ENCODE results near the gene BLVRA. TPM values are rescaled to one million over a fixed set of nuclear protein-coding genes. Genes with fewer than 3 reads are reported as not detected.
"Not testable (repeated sequence)": the region's sequence is repeated elsewhere in the genome, so short reads cannot be mapped to it uniquely, and the experiment has no call there.

The BLVRA gene
- total and polyA plus RNA-seq, 10 donors = 58.0 to 164 (median 114) TPM

GRCh38 chr7:43771573-43771972 lies 13.1 kb downstream of the BLVRA start:
- Histone ChIP-seq H3K4me3 (no peak overlapping the region), H3K27ac (no peak overlapping the region), H3K36me3 (peaks cover 0 to 23% (median 15%) of the 10 kb centered on the region in 6 donors), H3K27me3 (replicated peaks in 1 of 7) (no peaks in the 10 kb centered on the region), H3K4me1 (peaks cover 0 to 36% (median 0%) of the 10 kb centered on the region in 6 donors), H3K9me3 (peaks cover 0 to 6% (median 0%) of the 10 kb centered on the region in 8 donors)
- WGBS, 5 donors = 70 to 95% (median 85%) methylated on average over 3 of the region's 3 CpGs
- TF ChIP-seq CTCF (IDR thresholded peaks at IDR 0.05 in 8 of 11, conservative IDR thresholded peaks at IDR 0.05 in 3 of 11) (no peak), POLR2A (IDR thresholded peaks at IDR 0.05) (no peak), POLR2AphosphoS5 (IDR thresholded peaks at IDR 0.05) (no peak)
- intact Hi-C loops (cut with DNase I; ENCODE audit: low total_unique reads) = no loop called here
- DNase-seq = no peak

- H3K4me3 ChIP-seq; DNase-seq; H3K9me3 ChIP-seq; H3K27ac ChIP-seq; intact Hi-C loops (cut with DNase I; ENCODE audit: low total_unique reads); H3K27me3 ChIP-seq (replicated peaks in 1 of 7): not testable (repeated sequence)
- WGBS, 5 donors = 90 to 98% (median 96%) methylated on average over 4 to 6 of the region's 6 CpGs
- peaks cover 0 to 22% (median 0%) of the 10 kb centered on the region in 6 donors for H3K4me1 ChIP-seq
- peaks cover 0 to 23% (median 15%) of the 10 kb centered on the region in 6 donors for H3K36me3 ChIP-seq
Observed at GRCh38 chr7:43773268-43773667, 14.8 kb downstream of the BLVRA start.

DNA sequence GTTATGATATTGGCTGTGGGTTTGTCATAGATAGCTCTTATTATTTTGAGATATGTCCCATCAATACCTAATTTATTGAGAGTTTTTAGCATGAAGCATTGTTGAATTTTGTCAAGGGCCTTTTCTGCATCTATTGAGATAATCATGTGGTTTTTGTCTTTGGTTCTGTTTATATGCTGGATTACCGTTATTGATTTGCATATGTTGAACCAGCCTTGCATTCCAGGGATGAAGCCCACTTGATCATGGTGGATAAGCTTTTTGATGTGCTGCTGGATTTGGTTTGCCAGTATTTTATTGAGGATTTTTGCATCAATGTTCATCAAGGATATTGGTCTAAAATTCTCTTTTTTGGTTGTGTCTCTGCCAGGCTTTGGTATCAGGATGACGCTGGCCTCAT lies 16.8 kb downstream of the BLVRA start:
- H3K4me1 ChIP-seq; H3K4me3 ChIP-seq; intact Hi-C loops (cut with DNase I; ENCODE audit: low total_unique reads); H3K27me3 ChIP-seq (replicated peaks in 1 of 7); DNase-seq; H3K9me3 ChIP-seq; H3K27ac ChIP-seq: not testable (repeated sequence)
- 89 to 100% (median 94%) methylated on average over 1 to 2 of the region's 2 CpGs for WGBS, 5 donors
- H3K36me3 ChIP-seq = peaks cover 0 to 28% (median 17%) of the 10 kb centered on the region in 6 donors

GRCh38 chr7:43778293-43779044 lies 20.0 kb downstream of the BLVRA start:
- H3K4me3 ChIP-seq; DNase-seq; H3K9me3 ChIP-seq; H3K27ac ChIP-seq; H3K27me3 ChIP-seq (replicated peaks in 1 of 7); intact Hi-C loops (cut with DNase I; ENCODE audit: low total_unique reads): not testable (repeated sequence)
- H3K4me1 ChIP-seq = peaks cover 0 to 19% (median 4%) of the 10 kb centered on the region in 6 donors
- peaks cover 0 to 23% (median 4%) of the 10 kb centered on the region in 6 donors for H3K36me3 ChIP-seq
- 80 to 92% (median 89%) methylated on average over 8 to 16 of the region's 18 CpGs for WGBS, 5 donors

DNA sequence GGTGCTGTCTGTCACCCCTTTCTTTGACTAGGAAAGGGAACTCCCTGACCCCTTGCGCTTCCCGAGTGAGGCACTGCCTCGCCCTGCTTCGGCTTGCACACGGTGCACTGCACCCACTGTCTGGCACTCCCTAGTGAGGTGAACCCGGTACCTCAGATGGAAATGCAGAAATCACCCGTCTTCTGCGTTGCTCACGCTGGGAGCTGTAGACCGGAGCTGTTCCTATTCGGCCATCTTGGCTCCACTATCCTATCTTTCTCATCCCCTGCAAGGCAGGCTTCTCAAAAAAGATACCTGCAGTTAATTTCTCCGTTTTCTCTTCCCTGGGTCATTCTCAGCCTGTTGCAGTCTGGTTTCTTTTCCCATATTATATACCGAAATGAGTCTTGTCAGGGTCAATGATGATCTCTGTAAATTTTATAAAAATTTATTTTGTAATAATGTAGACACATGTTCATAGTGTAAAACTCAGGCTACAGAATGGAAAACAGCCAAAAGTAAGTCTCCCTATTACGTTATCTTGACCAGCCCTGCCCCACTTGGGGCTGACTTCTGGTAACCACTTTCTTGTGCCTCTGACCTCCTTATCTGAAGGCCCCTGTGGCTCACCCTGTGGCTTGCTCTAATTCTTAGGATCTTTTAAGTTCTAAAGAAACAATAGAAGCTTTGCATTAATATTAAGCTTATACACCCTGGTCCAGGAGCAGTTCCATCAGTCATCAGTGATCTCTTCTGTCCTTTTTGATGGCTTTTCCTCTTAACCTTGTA lies 20.7 kb downstream of the BLVRA start:
- no peak for TF ChIP-seq CTCF (IDR thresholded peaks at IDR 0.05 in 8 of 11, conservative IDR thresholded peaks at IDR 0.05 in 3 of 11)
- no peak for TF ChIP-seq POLR2AphosphoS5 (IDR thresholded peaks at IDR 0.05)
- no peak for TF ChIP-seq POLR2A (IDR thresholded peaks at IDR 0.05)
- DNase-seq = no peak
- H3K27me3 ChIP-seq (replicated peaks in 1 of 7) = no peaks in the 10 kb centered on the region
- H3K9me3 ChIP-seq = peaks cover 0 to 6% (median 0%) of the 10 kb centered on the region in 8 donors
- WGBS, 5 donors = 92 to 99% (median 96%) methylated on average over 14 of the region's 14 CpGs
- intact Hi-C loops (cut with DNase I; ENCODE audit: low total_unique reads) = no loop called here
- H3K4me3 ChIP-seq = no peak overlapping the region
- peaks cover 0 to 23% (median 4%) of the 10 kb centered on the region in 6 donors for H3K36me3 ChIP-seq
- H3K27ac ChIP-seq = no peak overlapping the region
- peaks cover 0 to 26% (median 7%) of the 10 kb centered on the region in 6 donors for H3K4me1 ChIP-seq

All from spleen (tissue), 11 donors.